Forelimb muscle (tissue), 1 donor: ENCODE measurements around the gene IARS2. TPM values are rescaled to one million over a fixed set of nuclear protein-coding genes. Genes with fewer than 3 reads are reported as not detected.
"Not testable (repeated sequence)": the region's sequence is repeated elsewhere in the genome, so short reads cannot be mapped to it uniquely, and the experiment has no call there.

Source experiments
- DNase-seq: peaks from one replicate; pipeline ENCODE4 v3.0.0-alpha.2; 2013; ENCODE audit warnings: low read depth
- polyA plus RNA-seq: library from polyadenylated mRNA; unstranded; fragments of 120-200 nt; gene quantifications from one replicate; pipeline ENCODE4 v1.2.1, GENCODE V29; 2013; ENCODE audit not compliant: insufficient read length

The IARS2 gene
- polyA plus RNA-seq, 1 donor, result 48.1 TPM

DNA sequence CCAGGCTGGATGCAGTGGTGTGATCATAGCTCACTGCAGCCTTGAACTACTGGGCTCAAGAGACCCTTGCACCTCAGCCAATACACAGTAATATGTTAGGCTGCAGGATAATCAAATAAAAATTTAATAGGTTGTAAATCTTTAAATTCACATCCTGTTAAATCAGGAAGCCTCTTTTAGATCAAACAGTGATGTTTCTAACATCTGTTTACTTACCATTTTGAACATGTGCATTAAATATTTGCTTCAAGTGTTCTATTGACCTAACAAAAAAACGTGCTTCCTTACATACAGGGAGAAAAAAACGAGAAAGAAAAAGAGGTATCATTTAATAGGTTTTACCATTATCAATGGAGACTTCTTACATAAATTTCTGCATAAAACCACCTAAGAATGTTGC is 70.6 kb downstream of the IARS2 start:
- no peak for DNase-seq

DNA sequence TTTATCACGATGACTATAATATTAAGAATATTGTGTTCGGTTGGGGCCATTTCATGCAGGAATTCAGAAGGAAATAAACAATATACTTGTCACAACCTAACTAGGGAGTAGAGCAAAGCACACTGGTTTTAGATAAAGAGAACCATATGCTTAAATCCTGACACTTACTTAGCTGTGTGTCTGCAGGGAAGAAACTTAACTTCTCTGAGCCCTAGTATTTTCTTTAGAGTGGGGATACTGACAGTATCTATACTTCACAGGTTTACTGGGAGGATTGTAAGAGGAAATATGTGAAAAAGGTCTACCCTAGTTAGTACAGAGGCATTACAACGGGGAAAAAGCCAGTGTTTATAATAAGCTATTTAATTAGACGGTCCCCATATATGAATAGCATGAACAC is 72.9 kb downstream of the IARS2 start:
- no peak for DNase-seq

DNA sequence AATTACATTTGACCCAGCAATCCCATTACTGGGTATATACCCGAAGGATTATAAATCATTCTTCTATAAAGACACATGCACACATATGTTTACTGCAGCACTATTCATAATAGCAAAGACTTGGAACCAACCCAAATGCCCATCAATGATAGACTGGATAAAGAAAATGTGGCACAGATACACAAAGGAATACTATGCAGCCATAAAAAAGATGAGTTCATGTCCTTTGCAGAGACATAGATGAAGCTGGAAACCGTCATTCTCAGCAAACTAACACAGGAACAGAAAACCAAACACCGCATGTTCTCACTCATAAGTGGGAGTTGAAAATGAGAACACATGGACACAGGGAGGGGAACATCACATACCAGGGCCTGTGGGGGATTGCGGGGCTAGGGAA is 76.0 kb downstream of the IARS2 start:
- DNase-seq, result not testable (repeated sequence)

DNA sequence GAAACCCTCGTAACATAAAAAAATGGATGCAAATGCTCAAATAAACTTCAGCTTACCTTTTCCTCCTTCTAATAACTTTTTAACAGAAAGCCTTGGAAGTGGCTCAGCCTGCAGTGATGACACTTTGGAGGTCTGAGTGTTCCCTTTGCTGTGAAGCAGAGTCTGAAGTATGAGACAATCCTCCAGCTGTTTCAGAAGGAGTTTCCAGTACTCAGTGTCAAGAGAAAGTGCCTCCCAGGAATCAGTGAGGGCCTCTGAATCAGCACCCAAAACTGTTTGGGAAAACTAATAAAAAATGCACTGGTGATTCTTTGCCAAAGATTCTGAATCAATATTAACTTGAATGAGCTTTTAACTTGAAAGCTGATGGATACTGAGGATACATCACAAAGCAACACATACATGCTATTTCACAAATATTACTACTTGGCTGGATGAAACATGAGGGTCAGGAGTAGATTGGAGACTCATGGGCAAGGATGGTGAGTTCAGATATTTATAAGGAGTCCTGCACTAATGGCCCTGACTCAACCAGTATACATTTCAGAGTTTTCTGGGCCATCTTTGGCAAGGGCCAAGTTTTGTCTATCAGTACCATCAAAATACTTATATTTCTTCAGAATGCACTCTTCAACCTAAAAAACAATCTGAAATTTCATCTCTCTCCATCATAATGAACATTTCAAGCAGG is 77.0 kb downstream of the IARS2 start:
- no peak for DNase-seq

DNA sequence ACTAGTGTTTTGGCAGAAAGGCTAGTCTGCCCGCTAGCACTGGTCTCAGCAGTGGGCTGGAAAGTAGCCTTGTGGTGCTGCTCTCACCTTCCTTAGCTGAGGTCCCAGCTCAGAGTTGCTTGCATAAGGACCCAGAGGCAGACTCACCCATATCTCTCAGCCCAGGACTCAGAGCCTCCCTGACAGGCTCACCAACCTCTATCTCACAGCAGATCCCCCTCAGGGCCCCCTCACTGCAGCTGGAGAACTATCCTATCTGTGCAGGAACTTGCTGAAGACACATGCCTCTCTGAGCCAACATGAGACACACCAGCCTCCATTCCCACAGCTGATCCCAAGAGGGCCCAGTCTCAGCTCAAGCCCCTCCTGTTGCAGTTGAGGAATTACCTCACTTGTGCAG is 82.6 kb downstream of the IARS2 start:
- DNase-seq, result no peak

DNA sequence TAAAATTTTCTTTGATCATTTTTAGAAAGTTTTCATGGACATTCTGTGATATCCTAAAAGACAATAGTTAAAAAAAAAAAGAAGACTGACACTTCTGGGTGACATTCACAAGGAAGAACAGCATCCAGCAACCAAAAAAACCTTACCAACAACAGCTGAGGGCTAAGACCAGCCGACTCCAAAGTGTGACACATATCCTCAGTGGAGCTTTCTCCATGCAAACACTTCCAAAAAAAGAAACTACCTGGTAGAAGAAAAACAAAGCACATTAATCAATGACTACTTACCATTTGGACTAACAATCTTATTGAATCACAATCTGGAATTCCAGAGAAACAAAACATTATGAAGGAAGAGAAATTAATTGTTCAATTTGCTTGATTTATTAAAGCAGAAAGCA is 88.2 kb downstream of the IARS2 start:
- no peak for DNase-seq

DNA sequence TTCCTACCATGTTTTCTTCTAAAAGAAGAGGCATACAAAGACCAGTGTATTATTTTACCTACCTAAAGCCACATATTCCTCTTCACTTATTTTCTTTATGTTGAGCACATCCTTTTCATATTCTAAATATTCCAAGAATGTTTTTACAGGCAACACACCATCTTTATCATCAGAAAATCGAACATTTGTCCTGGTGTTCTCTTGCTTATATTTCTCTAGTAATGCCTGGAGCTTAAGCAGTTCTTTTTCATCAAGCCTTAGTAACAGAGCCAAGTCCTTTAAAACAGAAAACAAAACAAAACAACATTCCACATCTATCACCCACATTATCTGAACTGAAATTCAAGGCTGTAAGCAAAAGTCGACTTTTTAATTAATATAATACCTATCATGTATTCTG is 88.7 kb downstream of the IARS2 start:
- no peak for DNase-seq

DNA sequence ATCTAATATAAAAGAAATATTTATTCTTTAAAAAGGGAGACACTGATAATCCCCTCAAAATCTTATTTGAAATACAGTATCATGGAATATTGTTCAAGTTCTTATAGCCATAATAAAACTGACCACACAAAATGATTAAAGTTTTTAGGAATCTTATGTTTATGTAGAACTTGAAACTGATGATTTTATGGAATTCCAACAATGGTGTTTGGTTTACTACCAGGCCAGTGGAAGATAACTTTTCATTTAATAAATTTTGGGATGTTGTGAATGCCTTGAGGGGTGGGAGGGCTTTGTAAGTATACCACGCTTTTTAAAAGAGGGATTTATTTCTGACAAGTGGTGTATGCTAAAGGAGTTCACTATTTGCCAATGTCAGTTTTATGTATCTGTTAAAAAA is 90.6 kb downstream of the IARS2 start:
- no peak for DNase-seq

DNA sequence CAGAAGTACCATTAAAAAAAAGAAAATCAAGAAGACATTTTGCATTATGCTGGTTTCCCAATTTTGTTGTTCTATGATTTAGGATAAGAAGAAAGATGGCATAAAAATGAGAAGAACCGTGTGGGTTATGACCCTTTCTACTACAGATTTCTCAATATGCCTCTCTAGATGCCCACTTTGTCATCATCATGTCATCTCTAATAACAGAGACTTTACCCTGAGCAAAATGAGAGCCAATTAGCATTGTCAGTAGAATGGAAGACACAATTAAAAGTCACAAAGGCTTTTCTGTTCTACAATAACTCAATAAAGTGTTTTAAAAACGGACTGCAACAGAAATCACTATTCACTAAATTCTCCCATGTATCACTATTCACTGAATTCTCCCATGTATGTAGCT is 92.8 kb downstream of the IARS2 start:
- DNase-seq, result no peak

DNA sequence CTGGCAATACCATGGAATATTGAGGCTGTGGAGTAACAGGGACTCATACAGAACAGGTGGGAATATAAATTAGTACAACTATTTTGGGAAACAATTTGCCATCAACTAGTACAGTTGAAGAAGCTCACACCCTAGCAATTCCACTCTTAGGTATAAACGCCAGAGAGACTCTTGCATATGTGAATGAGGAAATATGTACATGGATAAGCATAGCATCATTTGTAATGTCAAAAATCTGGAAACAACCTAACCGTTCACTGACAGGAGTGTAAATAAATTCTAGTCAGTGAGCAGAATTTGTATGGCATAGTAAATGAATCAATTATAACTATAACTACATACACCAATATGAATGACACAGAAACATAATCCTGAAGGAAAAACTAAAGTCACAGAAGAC is 94.6 kb downstream of the IARS2 start:
- DNase-seq, result no peak

DNA sequence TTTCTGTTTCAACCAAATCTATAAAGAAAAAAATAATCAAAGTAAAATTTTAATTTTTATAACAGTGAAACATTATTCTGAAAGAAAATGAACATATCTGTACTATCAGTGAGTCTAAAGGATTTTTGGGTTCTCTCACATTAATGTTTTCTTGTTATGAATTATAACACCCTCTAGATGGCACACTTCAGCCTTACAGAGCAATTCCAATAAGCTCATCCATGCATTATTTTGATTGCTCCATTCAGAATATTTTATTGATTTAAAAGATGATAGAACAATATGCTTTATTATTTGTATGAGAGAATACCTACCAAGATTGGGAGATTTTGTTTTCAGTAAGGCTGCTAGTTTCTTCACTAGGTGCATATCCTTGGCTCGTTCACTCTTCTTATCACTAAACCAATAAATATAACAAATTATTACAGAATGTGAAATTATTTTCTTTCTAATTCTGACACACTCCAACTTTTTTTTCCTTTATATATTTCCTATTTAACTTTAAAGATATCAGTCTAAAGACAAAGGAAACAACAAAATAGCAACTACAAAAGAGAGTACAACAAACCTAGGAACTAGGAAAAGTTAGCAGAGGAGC is 95.9 kb downstream of the IARS2 start:
- no peak for DNase-seq

DNA sequence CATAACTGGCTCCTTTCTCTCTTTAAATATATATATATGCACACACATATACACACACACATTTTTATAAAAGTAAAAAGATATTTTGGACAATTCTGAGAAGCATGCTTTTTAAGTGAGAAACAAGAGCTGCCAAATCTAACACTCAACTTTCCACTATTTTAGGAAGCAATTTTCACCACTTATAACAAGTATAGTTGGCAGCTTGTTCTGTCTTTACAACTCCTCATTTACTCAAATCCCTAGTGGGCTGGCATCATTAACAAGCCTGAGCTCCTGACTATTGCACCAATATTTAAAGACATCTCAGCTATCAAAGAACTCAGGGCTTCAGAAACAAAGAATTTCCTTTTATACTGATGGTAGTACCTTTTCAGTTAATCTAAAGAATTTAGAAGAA is 101.8 kb downstream of the IARS2 start:
- no peak for DNase-seq

Other genes with a start within 250 kb of the IARS2 start
- 0.22 TPM for gene SLC30A10, start 165.6 kb upstream of the IARS2 start, polyA plus RNA-seq
- gene EPRS1, start 47.6 kb upstream of the IARS2 start, polyA plus RNA-seq, result 85.9 TPM
- gene BPNT1, start 4.3 kb upstream of the IARS2 start, polyA plus RNA-seq, result 24.1 TPM
- gene RAB3GAP2, start 178.3 kb downstream of the IARS2 start, polyA plus RNA-seq, result 20.4 TPM